ENCODE measurements around the gene CGNL1. TPM values are rescaled to one million over a fixed set of nuclear protein-coding genes. Genes with fewer than 3 reads are reported as not detected.

The CGNL1 gene
- total and polyA plus RNA-seq, 10 of the 15 experiments (the other 5 are each of a cell fraction or from before 2014, with no cell fraction given) = under 0.01 to 0.27 (median 0.04) TPM; not detected in 3

- intact Hi-C loops (cut with micrococcal nuclease; ENCODE audit: unreplicated experiment) (no loop called here), in situ Hi-C loops (cut with MboI) (no loop called here)
- ATAC-seq (no peak), DNase-seq (ENCODE audit: low read depth, low spot score) (no peak), FAIRE-seq (no peak)
- 63% methylated on average over 5 of the region's 5 CpGs for WGBS (ENCODE audit: insufficient coverage, insufficient replicate concordance, low lambda C conversion rate, missing lambda C conversion rate)
- H3K4me2 ChIP-seq (ENCODE audit: control insufficient read depth, insufficient read depth) = no peak overlapping the region
- no peak overlapping the region for H3K9ac ChIP-seq (ENCODE audit: control insufficient read depth, insufficient read depth, low read length)
- H2AFZ ChIP-seq (ENCODE audit: control insufficient read depth, low read depth, low read length) = no peak overlapping the region
- H4K20me1 ChIP-seq (ENCODE audit: control insufficient read depth, insufficient read depth) = no peaks in the 10 kb centered on the region
- ChIA-PET SMC1A (ENCODE audit: uncharacterized antibody, unreplicated experiment) (no interaction called here), CTCF (no interaction called here), RAD21 (ENCODE audit: unreplicated experiment) (no interaction called here), POLR2A (no interaction called here)
- H3K79me2 ChIP-seq (ENCODE audit: control insufficient read depth, insufficient read depth, low read length) = no peaks in the 10 kb centered on the region
- no TSS peak for BruUV-seq (replicated peaks)
- no peaks in the 10 kb centered on the region for H3K9me3 ChIP-seq (replicated peaks; ENCODE audit: control insufficient read depth, insufficient read depth, low read length)
- peaks cover 5 to 12% of the 10 kb centered on the region in 2 experiments for H3K27me3 ChIP-seq (replicated peaks in 1 of 2; ENCODE audit: control insufficient read depth in 2 of 2, insufficient read depth in 2 of 2, low read length in 1 of 2)
- H3K36me3 ChIP-seq (ENCODE audit: control insufficient read depth in 2 of 2, insufficient read depth in 2 of 2, low read length in 1 of 2) = no peaks in the 10 kb centered on the region
- TF ChIP-seq, protein P1, sequence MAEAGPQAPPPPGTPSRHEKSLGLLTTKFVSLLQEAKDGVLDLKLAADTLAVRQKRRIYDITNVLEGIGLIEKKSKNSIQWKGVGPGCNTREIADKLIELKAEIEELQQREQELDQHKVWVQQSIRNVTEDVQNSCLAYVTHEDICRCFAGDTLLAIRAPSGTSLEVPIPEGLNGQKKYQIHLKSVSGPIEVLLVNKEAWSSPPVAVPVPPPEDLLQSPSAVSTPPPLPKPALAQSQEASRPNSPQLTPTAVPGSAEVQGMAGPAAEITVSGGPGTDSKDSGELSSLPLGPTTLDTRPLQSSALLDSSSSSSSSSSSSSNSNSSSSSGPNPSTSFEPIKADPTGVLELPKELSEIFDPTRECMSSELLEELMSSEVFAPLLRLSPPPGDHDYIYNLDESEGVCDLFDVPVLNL (IDR thresholded peaks at IDR 0.05; ENCODE audit: low read depth, low read length) = no peak
- TF ChIP-seq E4F1 (IDR thresholded peaks at IDR 0.05; ENCODE audit: borderline replicate concordance, partially characterized antibody) (no peak), PML (IDR thresholded peaks at IDR 0.05; ENCODE audit: low read length) (no peak), EZH2 (IDR thresholded peaks at IDR 0.05; ENCODE audit: borderline replicate concordance, control insufficient read depth, low read depth, low read length) (no peak), NR2F1 (conservative IDR thresholded peaks at IDR 0.05) (no peak), PAX5 (IDR thresholded peaks at IDR 0.05; ENCODE audit: borderline replicate concordance, low read depth, low read length) (no peak), RAD51 (IDR thresholded peaks at IDR 0.05) (no peak), HCFC1 (IDR thresholded peaks at IDR 0.05; ENCODE audit: low read length) (no peak), NR2C1 (IDR thresholded peaks at IDR 0.05) (no peak), CREM (IDR thresholded peaks at IDR 0.05; ENCODE audit: low read depth) (no peak), RELA (IDR thresholded peaks at IDR 0.05; ENCODE audit: borderline replicate concordance, partially characterized antibody) (no peak), SP1 (IDR thresholded peaks at IDR 0.05; ENCODE audit: low read depth, low read length) (no peak), RFX5 (IDR thresholded peaks at IDR 0.05; ENCODE audit: low read depth, low read length) (no peak), ELK1 (IDR thresholded peaks at IDR 0.05; ENCODE audit: low read depth, low read length) (no peak), ZBED1 (IDR thresholded peaks at IDR 0.05; ENCODE audit: borderline replicate concordance) (no peak), BACH1 (IDR thresholded peaks at IDR 0.05; ENCODE audit: borderline replicate concordance) (no peak)
- TF ChIP-seq, protein P2, sequence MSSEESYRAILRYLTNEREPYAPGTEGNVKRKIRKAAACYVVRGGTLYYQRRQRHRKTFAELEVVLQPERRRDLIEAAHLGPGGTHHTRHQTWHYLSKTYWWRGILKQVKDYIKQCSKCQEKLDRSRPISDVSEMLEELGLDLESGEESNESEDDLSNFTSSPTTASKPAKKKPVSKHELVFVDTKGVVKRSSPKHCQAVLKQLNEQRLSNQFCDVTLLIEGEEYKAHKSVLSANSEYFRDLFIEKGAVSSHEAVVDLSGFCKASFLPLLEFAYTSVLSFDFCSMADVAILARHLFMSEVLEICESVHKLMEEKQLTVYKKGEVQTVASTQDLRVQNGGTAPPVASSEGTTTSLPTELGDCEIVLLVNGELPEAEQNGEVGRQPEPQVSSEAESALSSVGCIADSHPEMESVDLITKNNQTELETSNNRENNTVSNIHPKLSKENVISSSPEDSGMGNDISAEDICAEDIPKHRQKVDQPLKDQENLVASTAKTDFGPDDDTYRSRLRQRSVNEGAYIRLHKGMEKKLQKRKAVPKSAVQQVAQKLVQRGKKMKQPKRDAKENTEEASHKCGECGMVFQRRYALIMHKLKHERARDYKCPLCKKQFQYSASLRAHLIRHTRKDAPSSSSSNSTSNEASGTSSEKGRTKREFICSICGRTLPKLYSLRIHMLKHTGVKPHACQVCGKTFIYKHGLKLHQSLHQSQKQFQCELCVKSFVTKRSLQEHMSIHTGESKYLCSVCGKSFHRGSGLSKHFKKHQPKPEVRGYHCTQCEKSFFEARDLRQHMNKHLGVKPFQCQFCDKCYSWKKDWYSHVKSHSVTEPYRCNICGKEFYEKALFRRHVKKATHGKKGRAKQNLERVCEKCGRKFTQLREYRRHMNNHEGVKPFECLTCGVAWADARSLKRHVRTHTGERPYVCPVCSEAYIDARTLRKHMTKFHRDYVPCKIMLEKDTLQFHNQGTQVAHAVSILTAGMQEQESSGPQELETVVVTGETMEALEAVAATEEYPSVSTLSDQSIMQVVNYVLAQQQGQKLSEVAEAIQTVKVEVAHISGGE (CRISPR knock-in tag; IDR thresholded peaks at IDR 0.05) = no peak
- H3K4me3 ChIP-seq = no peak overlapping the region
- H3K27ac ChIP-seq (ENCODE audit: control insufficient read depth, insufficient read depth) = no peak overlapping the region
- H3K4me1 ChIP-seq (ENCODE audit: control insufficient read depth, insufficient read depth, low read length) = no peaks in the 10 kb centered on the region
Measured at GRCh38 chr15:57592836-57593420, 216.6 kb downstream of the CGNL1 start.

All from GM12878 (cell line).